ENCODE measurements around the gene CDCA8. TPM values are rescaled to one million over a fixed set of nuclear protein-coding genes. Genes with fewer than 3 reads are reported as not detected.
A peak's percentile ranks its signal among the peaks of the same experiment; 100 is the strongest.

Gene CDCA8
- total RNA-seq, 1 donor from 2014 or later = 13.5 TPM

GRCh38 chr1:37691497-37692077 lies 729 bp upstream of the CDCA8 start:
- Mint-ChIP-seq H3K9me3 (no peaks in the 10 kb centered on the region), H3K27me3 (ENCODE audit: low read depth) (no peaks in the 10 kb centered on the region), H3K27ac (peak overlapping the region; percentile 95), H3K4me1 (peaks cover 33% of the 10 kb centered on the region), H3K4me3 (peak overlapping the region; percentile 99), H3K36me3 (peaks cover 5% of the 10 kb centered on the region)
- DNase-seq (ENCODE audit: low spot score in 2 of 2, unreplicated experiment in 2 of 2) = peak; percentile 38 to 57
- no peak for TF ChIP-seq CTCF (IDR thresholded peaks at IDR 0.05; ENCODE audit: unreplicated experiment)

GRCh38 chr1:37692834-37693175 lies 489 bp downstream of the CDCA8 start:
- Mint-ChIP-seq H3K4me3 (peak overlapping the region; percentile 99), H3K9me3 (no peaks in the 10 kb centered on the region), H3K27ac (no peak overlapping the region), H3K36me3 (peaks cover 4% of the 10 kb centered on the region), H3K4me1 (peaks cover 33% of the 10 kb centered on the region), H3K27me3 (ENCODE audit: low read depth) (no peaks in the 10 kb centered on the region)
- DNase-seq (ENCODE audit: low spot score in 2 of 2, unreplicated experiment in 2 of 2) = no peak
- no peak for TF ChIP-seq CTCF (IDR thresholded peaks at IDR 0.05; ENCODE audit: unreplicated experiment)

- Mint-ChIP-seq H3K4me3 (no peak overlapping the region), H3K36me3 (peaks cover 21% of the 10 kb centered on the region)
- no peak for TF ChIP-seq CTCF (IDR thresholded peaks at IDR 0.05; ENCODE audit: unreplicated experiment)
These were observed 4.8 kb downstream of the CDCA8 start for GRCh38 chr1:37697090-37697489.

GRCh38 chr1:37697737-37698136 lies 5.4 kb downstream of the CDCA8 start:
- Mint-ChIP-seq H3K4me1 (peaks cover under 1% of the 10 kb centered on the region), H3K4me3 (no peak overlapping the region), H3K27ac (no peak overlapping the region), H3K9me3 (no peaks in the 10 kb centered on the region), H3K27me3 (ENCODE audit: low read depth) (no peaks in the 10 kb centered on the region), H3K36me3 (peaks cover 24% of the 10 kb centered on the region)
- no peak for TF ChIP-seq CTCF (IDR thresholded peaks at IDR 0.05; ENCODE audit: unreplicated experiment)
- DNase-seq (ENCODE audit: low spot score in 2 of 2, unreplicated experiment in 2 of 2) = no peak

More at GRCh38 chr1:37697090-37697489, 4.8 kb downstream of the CDCA8 start:
- Mint-ChIP-seq H3K27ac (no peak overlapping the region), H3K4me1 (peaks cover 3% of the 10 kb centered on the region), H3K27me3 (ENCODE audit: low read depth) (no peaks in the 10 kb centered on the region), H3K9me3 (no peaks in the 10 kb centered on the region)
- DNase-seq (ENCODE audit: low spot score in 2 of 2, unreplicated experiment in 2 of 2) = no peak

GRCh38 chr1:37699147-37699546 lies 6.8 kb downstream of the CDCA8 start:
- no peaks in the 10 kb centered on the region for H3K9me3 Mint-ChIP-seq
- no peak for DNase-seq (ENCODE audit: low spot score in 2 of 2, unreplicated experiment in 2 of 2)
- H3K36me3 Mint-ChIP-seq = peaks cover 28% of the 10 kb centered on the region
- TF ChIP-seq CTCF (IDR thresholded peaks at IDR 0.05; ENCODE audit: unreplicated experiment) = no peak
- no peaks in the 10 kb centered on the region for H3K4me1 Mint-ChIP-seq
- no peak overlapping the region for H3K4me3 Mint-ChIP-seq
- no peaks in the 10 kb centered on the region for H3K27me3 Mint-ChIP-seq (ENCODE audit: low read depth)
- H3K27ac Mint-ChIP-seq = no peak overlapping the region

- no peak for DNase-seq (ENCODE audit: low spot score in 2 of 2, unreplicated experiment in 2 of 2)
- Mint-ChIP-seq H3K4me3 (no peak overlapping the region), H3K9me3 (no peaks in the 10 kb centered on the region), H3K36me3 (peaks cover 38% of the 10 kb centered on the region), H3K27ac (no peak overlapping the region), H3K27me3 (ENCODE audit: low read depth) (no peaks in the 10 kb centered on the region), H3K4me1 (no peaks in the 10 kb centered on the region)
- TF ChIP-seq CTCF (IDR thresholded peaks at IDR 0.05; ENCODE audit: unreplicated experiment) = no peak
These were observed 8.7 kb downstream of the CDCA8 start for GRCh38 chr1:37701051-37701450.

All from mesothelial cell of epicardium (in vitro differentiated cells).